Measurements from ENCODE around the gene LILRB5.
"Not testable (repeated sequence)": the region's sequence is repeated elsewhere in the genome, so short reads cannot be mapped to it uniquely, and the experiment has no call there.

LILRB5 gene

GRCh38 chr19:54209058-54209810 lies 47.8 kb downstream of the LILRB5 start:
- TF ChIP-seq FOXP2 (optimal IDR thresholded peaks at IDR 0.05; ENCODE audit: control extremely low read depth, extremely low read length, insufficient read depth) (no peak), POLR2AphosphoS5 (IDR thresholded peaks at IDR 0.05; ENCODE audit: borderline replicate concordance, low read depth, low read length) (peak; percentile 7; the same call in 1 of the 2 replicates), EZH2 (IDR thresholded peaks at IDR 0.05) (no peak)
- DNase-seq (ENCODE audit: low read depth, low spot score): no peak
- H3K9me3 ChIP-seq (ENCODE audit: low read depth, low read length): no peaks in the 10 kb centered on the region
- H3K4me3 ChIP-seq: no peak overlapping the region
- peak overlapping the region; percentile 68; the same call in 1 of the 2 replicates for H3K27ac ChIP-seq
- no peak overlapping the region for H3K9ac ChIP-seq (ENCODE audit: insufficient read length)
- H3K36me3 ChIP-seq (ENCODE audit: insufficient read depth, low read length): peaks cover 42% of the 10 kb centered on the region

- Histone ChIP-seq H3K36me3 (ENCODE audit: insufficient read depth, low read length) (peaks cover 47% of the 10 kb centered on the region), H3K4me3 (no peak overlapping the region), H3K9ac (ENCODE audit: insufficient read length) (no peak overlapping the region), H3K27ac (peak overlapping the region; percentile 68; the same call in 1 of the 2 replicates), H3K9me3 (ENCODE audit: low read depth, low read length) (no peaks in the 10 kb centered on the region)
- peak; percentile 40; the same call in 1 of the 2 replicates for TF ChIP-seq POLR2AphosphoS5 (IDR thresholded peaks at IDR 0.05; ENCODE audit: borderline replicate concordance, low read depth, low read length)
- TF ChIP-seq FOXP2 (optimal IDR thresholded peaks at IDR 0.05; ENCODE audit: control extremely low read depth, extremely low read length, insufficient read depth): no peak
- no peak for TF ChIP-seq EZH2 (IDR thresholded peaks at IDR 0.05)
- no peak for DNase-seq (ENCODE audit: low read depth, low spot score)
Observed at GRCh38 chr19:54208784-54209057, 48.4 kb downstream of the LILRB5 start.

GRCh38 chr19:54207983-54208783 lies 48.9 kb downstream of the LILRB5 start:
- Histone ChIP-seq H3K9me3 (ENCODE audit: low read depth, low read length) (no peaks in the 10 kb centered on the region), H3K36me3 (ENCODE audit: insufficient read depth, low read length) (peaks cover 52% of the 10 kb centered on the region), H3K4me3 (no peak overlapping the region), H3K27ac (peak overlapping the region; percentile 68; the same call in 1 of the 2 replicates), H3K9ac (ENCODE audit: insufficient read length) (no peak overlapping the region)
- TF ChIP-seq EZH2 (IDR thresholded peaks at IDR 0.05) (no peak), POLR2AphosphoS5 (IDR thresholded peaks at IDR 0.05; ENCODE audit: borderline replicate concordance, low read depth, low read length) (peak; percentile 6; the same call in 1 of the 2 replicates), FOXP2 (optimal IDR thresholded peaks at IDR 0.05; ENCODE audit: control extremely low read depth, extremely low read length, insufficient read depth) (no peak)
- no peak for DNase-seq (ENCODE audit: low read depth, low spot score)

GRCh38 chr19:54207676-54207982 lies 49.4 kb downstream of the LILRB5 start:
- peak overlapping the region; percentile 68; the same call in 1 of the 2 replicates for H3K27ac ChIP-seq
- TF ChIP-seq POLR2AphosphoS5 (IDR thresholded peaks at IDR 0.05; ENCODE audit: borderline replicate concordance, low read depth, low read length): no peak
- TF ChIP-seq FOXP2 (optimal IDR thresholded peaks at IDR 0.05; ENCODE audit: control extremely low read depth, extremely low read length, insufficient read depth): no peak
- no peak for TF ChIP-seq EZH2 (IDR thresholded peaks at IDR 0.05)
- no peaks in the 10 kb centered on the region for H3K9me3 ChIP-seq (ENCODE audit: low read depth, low read length)
- no peak for DNase-seq (ENCODE audit: low read depth, low spot score)
- no peak overlapping the region for H3K9ac ChIP-seq (ENCODE audit: insufficient read length)
- H3K4me3 ChIP-seq: no peak overlapping the region
- peaks cover 58% of the 10 kb centered on the region for H3K36me3 ChIP-seq (ENCODE audit: insufficient read depth, low read length)

- H3K27ac ChIP-seq; H3K9ac ChIP-seq (ENCODE audit: insufficient read length); DNase-seq (ENCODE audit: low read depth, low spot score); H3K9me3 ChIP-seq (ENCODE audit: low read depth, low read length); H3K4me3 ChIP-seq: not testable (repeated sequence)
- H3K36me3 ChIP-seq (ENCODE audit: insufficient read depth, low read length): peaks cover 62% of the 10 kb centered on the region
- TF ChIP-seq POLR2AphosphoS5 (IDR thresholded peaks at IDR 0.05; ENCODE audit: borderline replicate concordance, low read depth, low read length): 0 out of 2 replicates have a peak, but pooled peaks have one; percentile 6
Observed at GRCh38 chr19:54207193-54207592, 49.9 kb downstream of the LILRB5 start.

GRCh38 chr19:54206831-54207177 lies 50.3 kb downstream of the LILRB5 start:
- Histone ChIP-seq H3K4me3 (no peak overlapping the region), H3K9me3 (ENCODE audit: low read depth, low read length) (no peaks in the 10 kb centered on the region), H3K36me3 (ENCODE audit: insufficient read depth, low read length) (peaks cover 66% of the 10 kb centered on the region), H3K27ac (no peak overlapping the region), H3K9ac (ENCODE audit: insufficient read length) (no peak overlapping the region)
- no peak for DNase-seq (ENCODE audit: low read depth, low spot score)
- TF ChIP-seq EZH2 (IDR thresholded peaks at IDR 0.05): no peak
- no peak for TF ChIP-seq POLR2AphosphoS5 (IDR thresholded peaks at IDR 0.05; ENCODE audit: borderline replicate concordance, low read depth, low read length)
- TF ChIP-seq FOXP2 (optimal IDR thresholded peaks at IDR 0.05; ENCODE audit: control extremely low read depth, extremely low read length, insufficient read depth): no peak

GRCh38 chr19:54206030-54206830 lies 50.8 kb downstream of the LILRB5 start:
- no peak overlapping the region for H3K27ac ChIP-seq
- H3K9ac ChIP-seq (ENCODE audit: insufficient read length): no peak overlapping the region
- TF ChIP-seq FOXP2 (optimal IDR thresholded peaks at IDR 0.05; ENCODE audit: control extremely low read depth, extremely low read length, insufficient read depth): no peak
- no peak for TF ChIP-seq POLR2AphosphoS5 (IDR thresholded peaks at IDR 0.05; ENCODE audit: borderline replicate concordance, low read depth, low read length)
- no peak for TF ChIP-seq EZH2 (IDR thresholded peaks at IDR 0.05)
- no peak overlapping the region for H3K4me3 ChIP-seq
- H3K36me3 ChIP-seq (ENCODE audit: insufficient read depth, low read length): peaks cover 72% of the 10 kb centered on the region
- H3K9me3 ChIP-seq (ENCODE audit: low read depth, low read length): no peaks in the 10 kb centered on the region
- no peak for DNase-seq (ENCODE audit: low read depth, low spot score)

Measured in SK-N-MC (cell line).